Adrenal gland (tissue), 5 donors: Measurements from ENCODE around the gene E2F1.

Experiments used
- CTCF ChIP-seq, 6 experiments: fragments of 450-650 bp in 4 of 6; fragments of 200-600 bp in 2 of 6; sonication (generic) in 1 of 6; IDR thresholded peaks; 1 replicate in 5 of 6; 2 replicates in 1 of 6; pipeline versions ENCODE4 v1.5.1 to v1.8.0; 2016 to 2021; ENCODE audit warnings: antibody characterized with exemption in 6 of 6, mild to moderate bottlenecking in 2 of 6, moderate library complexity in 1 of 6
- POLR2A ChIP-seq, 2 donors: fragments of 450-650 bp; IDR thresholded peaks; one replicate each; pipeline ENCODE4 v1.6.1; 2017; ENCODE audit warnings: antibody characterized with exemption in 2 of 2, mild to moderate bottlenecking in 2 of 2, moderate library complexity in 1 of 2
- donor health status: DM: no; HTN: no; CAD: no.

- TF ChIP-seq POLR2A (IDR thresholded peaks at IDR 0.05) (no peak), CTCF (IDR thresholded peaks at IDR 0.05) (no peak)
Measured at GRCh38 chr20:33688938-33689424, 2.8 kb upstream of the E2F1 start.
